Measurements from ENCODE around the gene IL1RAPL1. TPM values are rescaled to one million over a fixed set of nuclear protein-coding genes. Genes with fewer than 3 reads are reported as not detected.

IL1RAPL1 gene
- total RNA-seq, 1 donor from 2014 or later: 0.16 TPM

DNA sequence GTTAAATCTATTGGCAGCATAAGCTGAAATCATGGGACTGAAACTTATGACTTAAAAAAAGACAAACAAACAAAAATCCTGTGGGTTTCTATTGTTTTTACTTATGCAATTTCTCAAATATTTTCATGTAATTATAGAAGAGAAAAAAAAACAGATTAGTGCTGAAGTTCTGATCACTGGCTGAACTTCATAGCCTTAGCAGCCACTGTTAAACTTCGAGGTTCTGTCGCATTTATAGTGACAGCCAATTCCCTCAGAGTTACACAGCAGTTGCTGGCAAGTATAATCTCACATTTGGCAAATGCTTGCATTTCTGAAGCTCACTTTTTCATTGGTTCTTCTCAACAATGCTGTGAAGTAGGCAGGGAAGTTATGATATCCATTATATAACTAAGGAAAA, 879.2 kb downstream of the IL1RAPL1 start:
- Histone ChIP-seq H3K36me3 (ENCODE audit: insufficient read depth, low read length) (no peaks in the 10 kb centered on the region), H4K20me1 (ENCODE audit: insufficient read depth, low read length) (no peaks in the 10 kb centered on the region), H3K4me3 (ENCODE audit: insufficient read depth, low read depth, low read length) (no peak overlapping the region), H3K4me1 (ENCODE audit: insufficient read depth, low read length) (no peaks in the 10 kb centered on the region), H2AFZ (ENCODE audit: low read depth, low read length) (no peak overlapping the region), H3K4me2 (ENCODE audit: low read length) (no peak overlapping the region), H3K9ac (ENCODE audit: low read length) (no peak overlapping the region), H3K27me3 (ENCODE audit: insufficient read depth, low read length) (no peaks in the 10 kb centered on the region), H3K27ac (ENCODE audit: low read depth, low read length) (no peak overlapping the region), H3K79me2 (ENCODE audit: insufficient read depth, low read length) (no peaks in the 10 kb centered on the region), H3K9me3 (ENCODE audit: insufficient read depth, low read depth, low read length) (no peaks in the 10 kb centered on the region)
- peak; percentile 5 for FAIRE-seq
- no peak overlapping the region for H3K4me3 Mint-ChIP-seq (ENCODE audit: unreplicated experiment)
- no peaks in the 10 kb centered on the region for H3K4me1 Mint-ChIP-seq (ENCODE audit: low read depth, unreplicated experiment)
- H3K27ac Mint-ChIP-seq (ENCODE audit: unreplicated experiment): no peak overlapping the region
- H3K36me3 Mint-ChIP-seq (ENCODE audit: low read depth, unreplicated experiment): no peaks in the 10 kb centered on the region
- DNase-seq (ENCODE audit: low read depth): peak; percentile 0
- H3K9me3 Mint-ChIP-seq (ENCODE audit: unreplicated experiment): no peaks in the 10 kb centered on the region
- H3K27me3 Mint-ChIP-seq (ENCODE audit: low read depth, unreplicated experiment): no peaks in the 10 kb centered on the region
- TF ChIP-seq, protein P1, sequence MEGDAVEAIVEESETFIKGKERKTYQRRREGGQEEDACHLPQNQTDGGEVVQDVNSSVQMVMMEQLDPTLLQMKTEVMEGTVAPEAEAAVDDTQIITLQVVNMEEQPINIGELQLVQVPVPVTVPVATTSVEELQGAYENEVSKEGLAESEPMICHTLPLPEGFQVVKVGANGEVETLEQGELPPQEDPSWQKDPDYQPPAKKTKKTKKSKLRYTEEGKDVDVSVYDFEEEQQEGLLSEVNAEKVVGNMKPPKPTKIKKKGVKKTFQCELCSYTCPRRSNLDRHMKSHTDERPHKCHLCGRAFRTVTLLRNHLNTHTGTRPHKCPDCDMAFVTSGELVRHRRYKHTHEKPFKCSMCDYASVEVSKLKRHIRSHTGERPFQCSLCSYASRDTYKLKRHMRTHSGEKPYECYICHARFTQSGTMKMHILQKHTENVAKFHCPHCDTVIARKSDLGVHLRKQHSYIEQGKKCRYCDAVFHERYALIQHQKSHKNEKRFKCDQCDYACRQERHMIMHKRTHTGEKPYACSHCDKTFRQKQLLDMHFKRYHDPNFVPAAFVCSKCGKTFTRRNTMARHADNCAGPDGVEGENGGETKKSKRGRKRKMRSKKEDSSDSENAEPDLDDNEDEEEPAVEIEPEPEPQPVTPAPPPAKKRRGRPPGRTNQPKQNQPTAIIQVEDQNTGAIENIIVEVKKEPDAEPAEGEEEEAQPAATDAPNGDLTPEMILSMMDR (IDR thresholded peaks at IDR 0.05; ENCODE audit: insufficient read depth, low read depth, low read length): no peak
- no peak for TF ChIP-seq EZH2 (IDR thresholded peaks at IDR 0.05; ENCODE audit: insufficient read depth, low read length)

DNA sequence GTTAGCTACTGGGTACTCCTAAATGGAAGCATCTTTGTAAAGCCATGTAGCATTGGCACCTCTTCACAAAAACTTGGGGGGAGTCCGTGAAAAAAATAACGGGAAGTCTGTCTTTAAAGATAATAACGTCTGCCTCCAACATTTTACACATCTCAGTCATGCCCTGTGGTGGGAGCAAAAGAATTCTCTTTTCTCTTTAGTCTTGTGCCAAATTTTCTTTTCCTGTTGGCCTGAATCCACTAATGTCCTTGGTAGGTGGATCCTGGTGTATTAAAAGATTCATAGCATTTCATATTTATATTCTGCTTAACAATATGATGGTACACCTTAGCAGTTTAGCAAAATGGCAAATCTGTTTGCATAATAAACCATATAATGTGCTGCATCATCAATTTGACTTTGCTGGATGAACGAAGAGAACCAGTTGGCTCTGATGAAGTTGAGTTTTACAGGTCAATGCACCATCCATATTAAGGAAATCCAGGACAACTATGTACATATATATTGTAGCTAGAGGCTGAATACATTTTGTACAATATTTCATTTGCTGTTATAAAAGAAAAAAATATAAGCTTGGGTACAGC, 881.8 kb downstream of the IL1RAPL1 start:
- Histone ChIP-seq H3K27me3 (ENCODE audit: insufficient read depth, low read length) (no peaks in the 10 kb centered on the region), H3K36me3 (ENCODE audit: insufficient read depth, low read length) (no peaks in the 10 kb centered on the region), H3K4me2 (ENCODE audit: low read length) (no peak overlapping the region), H2AFZ (ENCODE audit: low read depth, low read length) (no peak overlapping the region), H3K4me1 (ENCODE audit: insufficient read depth, low read length) (no peaks in the 10 kb centered on the region), H4K20me1 (ENCODE audit: insufficient read depth, low read length) (no peaks in the 10 kb centered on the region), H3K9me3 (ENCODE audit: insufficient read depth, low read depth, low read length) (no peaks in the 10 kb centered on the region), H3K79me2 (ENCODE audit: insufficient read depth, low read length) (no peaks in the 10 kb centered on the region), H3K9ac (ENCODE audit: low read length) (no peak overlapping the region), H3K27ac (ENCODE audit: low read depth, low read length) (no peak overlapping the region), H3K4me3 (ENCODE audit: insufficient read depth, low read depth, low read length) (no peak overlapping the region)
- no peak overlapping the region for H3K27ac Mint-ChIP-seq (ENCODE audit: unreplicated experiment)
- H3K9me3 Mint-ChIP-seq (ENCODE audit: unreplicated experiment): no peaks in the 10 kb centered on the region
- H3K36me3 Mint-ChIP-seq (ENCODE audit: low read depth, unreplicated experiment): no peaks in the 10 kb centered on the region
- H3K4me1 Mint-ChIP-seq (ENCODE audit: low read depth, unreplicated experiment): no peaks in the 10 kb centered on the region
- FAIRE-seq: peak; percentile 97
- no peaks in the 10 kb centered on the region for H3K27me3 Mint-ChIP-seq (ENCODE audit: low read depth, unreplicated experiment)
- peak; percentile 25 for DNase-seq (ENCODE audit: low read depth)
- no peak overlapping the region for H3K4me3 Mint-ChIP-seq (ENCODE audit: unreplicated experiment)
- no peak for TF ChIP-seq EZH2 (IDR thresholded peaks at IDR 0.05; ENCODE audit: insufficient read depth, low read length)
- TF ChIP-seq, protein P1 (IDR thresholded peaks at IDR 0.05; ENCODE audit: insufficient read depth, low read depth, low read length): no peak

DNA sequence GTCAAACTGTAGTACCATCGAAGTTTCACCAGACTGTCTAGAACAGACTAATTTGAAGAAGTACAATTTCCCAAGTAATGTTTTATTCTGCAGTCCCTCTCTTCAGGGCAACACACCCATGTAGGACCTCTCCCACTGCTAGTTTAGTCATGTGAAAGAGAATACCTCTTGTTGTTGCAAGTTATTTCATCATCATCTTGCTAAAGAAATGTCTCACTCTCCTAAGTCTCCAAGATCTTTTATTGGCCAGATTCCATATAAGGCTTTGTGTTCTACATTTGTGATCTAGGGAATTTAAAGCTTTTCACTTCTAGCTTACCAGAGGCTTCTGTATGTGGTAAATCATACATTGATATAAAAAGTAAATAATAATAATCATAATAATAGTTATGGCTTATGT, 882.8 kb downstream of the IL1RAPL1 start:
- Histone ChIP-seq H4K20me1 (ENCODE audit: insufficient read depth, low read length) (no peaks in the 10 kb centered on the region), H3K36me3 (ENCODE audit: insufficient read depth, low read length) (no peaks in the 10 kb centered on the region), H3K79me2 (ENCODE audit: insufficient read depth, low read length) (no peaks in the 10 kb centered on the region), H3K4me3 (ENCODE audit: insufficient read depth, low read depth, low read length) (no peak overlapping the region), H3K27me3 (ENCODE audit: insufficient read depth, low read length) (no peaks in the 10 kb centered on the region), H3K4me1 (ENCODE audit: insufficient read depth, low read length) (no peaks in the 10 kb centered on the region), H3K27ac (ENCODE audit: low read depth, low read length) (no peak overlapping the region), H3K4me2 (ENCODE audit: low read length) (no peak overlapping the region), H2AFZ (ENCODE audit: low read depth, low read length) (no peak overlapping the region), H3K9ac (ENCODE audit: low read length) (no peak overlapping the region), H3K9me3 (ENCODE audit: insufficient read depth, low read depth, low read length) (no peaks in the 10 kb centered on the region)
- TF ChIP-seq, protein P1 (IDR thresholded peaks at IDR 0.05; ENCODE audit: insufficient read depth, low read depth, low read length): no peak
- no peak for TF ChIP-seq EZH2 (IDR thresholded peaks at IDR 0.05; ENCODE audit: insufficient read depth, low read length)
- Mint-ChIP-seq H3K9me3 (ENCODE audit: unreplicated experiment) (no peaks in the 10 kb centered on the region), H3K4me1 (ENCODE audit: low read depth, unreplicated experiment) (no peaks in the 10 kb centered on the region), H3K36me3 (ENCODE audit: low read depth, unreplicated experiment) (no peaks in the 10 kb centered on the region), H3K4me3 (ENCODE audit: unreplicated experiment) (no peak overlapping the region), H3K27ac (ENCODE audit: unreplicated experiment) (peak overlapping the region; percentile 69), H3K27me3 (ENCODE audit: low read depth, unreplicated experiment) (no peaks in the 10 kb centered on the region)
- no peak for FAIRE-seq
- peak; percentile 33 for DNase-seq (ENCODE audit: low read depth)
